GM12878 (cell line): ENCODE results near the gene BCL2L14. TPM values are rescaled to one million over a fixed set of nuclear protein-coding genes. Genes with fewer than 3 reads are reported as not detected.

Experiments
- ATAC-seq: fragments of 200-7000 bp; cut with Tn5 transposase; 3 replicates; pipeline ENCODE4 v1.9.1; 2020; ENCODE audit warnings: mild to moderate bottlenecking, moderate library complexity
- BruUV-seq: library from RNA; stranded (reverse); fragments of 400-500 nt; replicated peaks from 2 replicates; lab custom pipeline; 2021; lab: Mats Ljungman, UMichigan
- CTCF ChIA-PET: fragments of 300-600 bp; sonication (Branson Sonifier 250); formaldehyde crosslinking; extraction: SDS; loops from one replicate; lab custom pipeline; 2021; ENCODE audit warnings: inconsistent platforms; lab: Yijun Ruan, JAX
- POLR2A ChIA-PET: fragments of 350-600 bp; formaldehyde crosslinking; extraction: SDS; loops from one replicate; lab custom pipeline; 2021; ENCODE audit warnings: inconsistent platforms; lab: Charles Lee
- RAD21 ChIA-PET: fragments of 300-600 bp; sonication (Branson Sonifier 250); formaldehyde crosslinking; loops from one replicate; lab custom pipeline; 2023; ENCODE audit warnings: antibody characterized with exemption; ENCODE audit not compliant: unreplicated experiment; lab: Charles Lee
- SMC1A ChIA-PET: fragments of 300-600 bp; sonication (Branson Sonifier 250); formaldehyde crosslinking; loops from one replicate; lab custom pipeline; 2023; ENCODE audit not compliant: unreplicated experiment, uncharacterized antibody; lab: Charles Lee
- DNase-seq: peaks from one replicate; pipeline ENCODE4 v3.0.0-alpha.2; 2011; ENCODE audit warnings: low read depth, low spot score
- FAIRE-seq: peaks from 3 replicates; lab custom pipeline; 2011; peaks lifted over from hg19 to GRCh38; lab: Jason Lieb, UNC
- H2AFZ ChIP-seq: 2 replicates; pipeline ENCODE4 v1.6.0; 2011; ENCODE audit warnings: low read depth, low read length, control low read depth; ENCODE audit not compliant: control insufficient read depth
- H3K27ac ChIP-seq: 2 replicates; pipeline ENCODE4 v1.5.1; 2011; ENCODE audit warnings: control low read depth; ENCODE audit not compliant: control insufficient read depth, insufficient read depth
- H3K27me3 ChIP-seq, 2 experiments: replicated peaks in 1 of 2; 2 replicates each; pipeline versions ENCODE4 v1.6.0 to v1.6.1; 2011; ENCODE audit warnings: low read length in 1 of 2; ENCODE audit not compliant: control insufficient read depth in 2 of 2, insufficient read depth in 2 of 2
- H3K36me3 ChIP-seq, 2 experiments: 2 replicates each; pipeline ENCODE4 v1.5.1; 2011; ENCODE audit warnings: low read length in 1 of 2; ENCODE audit not compliant: control insufficient read depth in 2 of 2, insufficient read depth in 2 of 2
- H3K4me1 ChIP-seq: 2 replicates; pipeline ENCODE4 v1.6.1; 2011; ENCODE audit warnings: mild to moderate bottlenecking, low read length, moderate library complexity, mixed read lengths; ENCODE audit not compliant: control insufficient read depth, insufficient read depth
- H3K4me2 ChIP-seq: 2 replicates; pipeline ENCODE4 v1.6.0; 2011; ENCODE audit warnings: control low read depth; ENCODE audit not compliant: control insufficient read depth, insufficient read depth
- H3K4me3 ChIP-seq: fragments of 200-600 bp; sonication (generic); 2 replicates; pipeline ENCODE4 v1.5.1; 2016
- H3K79me2 ChIP-seq: 2 replicates; pipeline ENCODE4 v1.6.0; 2011; ENCODE audit warnings: low read length; ENCODE audit not compliant: control insufficient read depth, insufficient read depth
- H3K9ac ChIP-seq: 2 replicates; pipeline ENCODE4 v1.8.0; 2011; ENCODE audit warnings: low read length, control low read depth, mixed read lengths; ENCODE audit not compliant: control insufficient read depth, insufficient read depth
- H3K9me3 ChIP-seq: replicated peaks from 3 replicates; pipeline ENCODE4 v1.5.1; 2011; ENCODE audit warnings: mild to moderate bottlenecking, low read length; ENCODE audit not compliant: control insufficient read depth, insufficient read depth
- H4K20me1 ChIP-seq: 2 replicates; pipeline ENCODE4 v1.6.0; 2011; ENCODE audit not compliant: control insufficient read depth, insufficient read depth
- ATF2 ChIP-seq: IDR thresholded peaks from 2 replicates; pipeline ENCODE4 v1.6.1; 2012; ENCODE audit warnings: low read length, inconsistent platforms
- BCL11A ChIP-seq: IDR thresholded peaks from 2 replicates; pipeline ENCODE4 v1.6.1; 2011; ENCODE audit warnings: low read depth, low read length
- CHD4 ChIP-seq: fragments of 200-600 bp; sonication (generic); IDR thresholded peaks from 2 replicates; pipeline ENCODE4 v1.6.1; 2016; ENCODE audit warnings: mild to moderate bottlenecking
- ESRRA ChIP-seq: IDR thresholded peaks from 2 replicates; pipeline ENCODE4 v1.6.1; 2012; ENCODE audit warnings: mild to moderate bottlenecking, low read length, improper control_type of control experiment
- EZH2 ChIP-seq: IDR thresholded peaks from 2 replicates; pipeline ENCODE4 v1.6.1; 2012; ENCODE audit warnings: low read depth, mild to moderate bottlenecking, control low read depth, inconsistent platforms, low read length, borderline replicate concordance; ENCODE audit not compliant: control insufficient read depth
- IKZF2 ChIP-seq, 2 experiments: fragments of 450-650 bp; IDR thresholded peaks; 2 replicates each; pipeline ENCODE4 v1.6.1; 2017; ENCODE audit warnings: mild to moderate bottlenecking in 2 of 2, moderate library complexity in 2 of 2
- JUND ChIP-seq: IDR thresholded peaks from 2 replicates; pipeline ENCODE4 v1.6.1; 2012; ENCODE audit warnings: low read depth, mild to moderate bottlenecking, low read length, improper control_type of control experiment, moderate library complexity
- LARP7 ChIP-seq: fragments of 450-650 bp; IDR thresholded peaks from 2 replicates; pipeline ENCODE4 v1.6.1; 2017; ENCODE audit warnings: mild to moderate bottlenecking
- MEF2A ChIP-seq: IDR thresholded peaks from 2 replicates; pipeline ENCODE4 v1.6.1; 2011; ENCODE audit warnings: low read depth, mild to moderate bottlenecking, low read length, moderate library complexity; ENCODE audit not compliant: insufficient read depth
- MXI1 ChIP-seq: fragments of 150-350 bp; IDR thresholded peaks from 2 replicates; pipeline ENCODE4 v1.6.1; 2011; ENCODE audit warnings: low read depth, mild to moderate bottlenecking, inconsistent platforms, low read length, improper control_type of control experiment
- SMAD5 ChIP-seq: IDR thresholded peaks from 2 replicates; pipeline ENCODE4 v1.6.1; 2016; ENCODE audit warnings: antibody characterized with exemption, low read depth
- SMC3 ChIP-seq: IDR thresholded peaks from 2 replicates; pipeline ENCODE4 v1.6.1; 2011; ENCODE audit warnings: low read length, improper control_type of control experiment, borderline replicate concordance
- TCF12 ChIP-seq: IDR thresholded peaks from 2 replicates; pipeline ENCODE4 v1.6.1; 2011; ENCODE audit warnings: low read depth, mild to moderate bottlenecking, low read length
- YBX1 ChIP-seq: fragments of 450-650 bp; IDR thresholded peaks from 2 replicates; pipeline ENCODE4 v1.6.1; 2016; ENCODE audit warnings: antibody characterized with exemption
- ZSCAN29 ChIP-seq: fragments of 450-650 bp; IDR thresholded peaks from 2 replicates; pipeline ENCODE4 v1.6.1; 2017; ENCODE audit warnings: mild to moderate bottlenecking, moderate library complexity
- WGBS: methylation state at CpG from one replicate; pipeline ENCODE4 v1.1.6; 2016; ENCODE audit warnings: low lambda C conversion rate; ENCODE audit not compliant: insufficient replicate concordance, insufficient coverage; ENCODE audit errors: missing lambda C conversion rate; 5-methylcytosine and 5-hydroxymethylcytosine counted together
- in situ Hi-C: fragments of 300-500 bp; cut with MboI; formaldehyde crosslinking; loops from 9 replicates; pipeline ENCODE4 v1.14.3; 2018; ENCODE audit warnings: mixed read lengths
- intact Hi-C: fragments of 100-400 bp; cut with micrococcal nuclease; formaldehyde crosslinking; loops from one replicate; pipeline ENCODE4 v1.14.2; 2022; ENCODE audit not compliant: unreplicated experiment
- polyA plus RNA-seq, 11 experiments: library from polyadenylated mRNA; depleted of rRNA in 4 of 11; unstranded in 6 of 11; stranded (reverse) in 5 of 11; fragments of >200 nt; fragmentation: Nextera tagmentation in 4 of 11; fragmentation: Illumina TruSeq in 1 of 11; extraction: Ambion mirVana in 4 of 11; extraction: Trizol in 1 of 11; gene quantifications; 1 replicate in 1 of 11; 2 replicates in 10 of 11; pipeline versions ENCODE4 v1.2.1 to v1.2.3, GENCODE V29; 2011 to 2016; ENCODE audit warnings: inconsistent platforms in 2 of 11, missing spikeins in 2 of 11, low read depth in 1 of 11
- total RNA-seq, 4 experiments: library from RNA; depleted of rRNA in 3 of 4; stranded (reverse); fragments of >200 nt in 3 of 4; fragmentation: Illumina TruSeq in 1 of 4; extraction: Trizol in 1 of 4; gene quantifications; 2 replicates each; pipeline versions ENCODE4 v1.2.1 to v1.2.3, GENCODE V29; 2013 to 2021
- TF ChIP-seq, protein P1 (sequence below): IDR thresholded peaks from 2 replicates; pipeline ENCODE4 v1.6.1; 2012; ENCODE audit warnings: low read depth, low read length, improper control_type of control experiment
- TF ChIP-seq, protein P2 (sequence below): fragments of 450-650 bp; IDR thresholded peaks from 2 replicates; pipeline ENCODE4 v1.6.1; 2014; ENCODE audit warnings: mild to moderate bottlenecking

The BCL2L14 gene
- total and polyA plus RNA-seq, 10 of the 15 experiments (the other 5 are each of a cell fraction or from before 2014, with no cell fraction given), result 0.59 to 2.5 (median 0.90) TPM

DNA sequence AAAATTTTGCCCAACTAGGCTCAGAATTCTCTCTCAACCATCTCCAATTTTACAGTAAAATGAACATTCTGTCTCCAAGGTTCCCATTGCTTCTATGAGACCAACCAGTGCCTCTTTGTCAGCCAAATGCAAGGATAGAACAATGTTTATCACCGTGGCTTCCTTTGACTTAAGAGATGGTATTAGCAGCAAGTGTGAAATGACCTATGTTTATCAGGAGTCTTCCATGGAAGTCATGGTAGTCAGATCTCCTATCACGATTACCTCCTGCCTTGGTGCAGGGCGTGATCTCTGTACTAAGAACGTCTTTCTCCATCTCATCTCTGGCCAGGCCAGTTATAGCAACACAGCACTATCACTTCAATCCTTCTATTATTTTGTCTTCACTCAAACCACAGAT lies 6.1 kb upstream of the BCL2L14 start:
- no peaks in the 10 kb centered on the region for H3K27me3 ChIP-seq
- H3K4me1 ChIP-seq, result no peaks in the 10 kb centered on the region
- in situ Hi-C loops (no loop called here), intact Hi-C loops (no loop called here)
- H3K36me3 ChIP-seq, result no peaks in the 10 kb centered on the region
- H3K4me3 ChIP-seq, result no peak overlapping the region
- no peak for FAIRE-seq
- no peak overlapping the region for H3K4me2 ChIP-seq
- no peaks in the 10 kb centered on the region for H3K79me2 ChIP-seq
- no peak overlapping the region for H3K27ac ChIP-seq
- POLR2A ChIA-PET, result no interaction called here
- no peaks in the 10 kb centered on the region for H3K9me3 ChIP-seq
- WGBS, result 80% methylated on average over 4 of the region's 4 CpGs
- H4K20me1 ChIP-seq, result no peaks in the 10 kb centered on the region
- no peak for ATAC-seq
- CTCF ChIA-PET, result interaction anchor here (1.0 kb wide), 1 partner anchor 13 kb away, joined by 3 read pairs; no protein-coding TSS in a partner anchor
- TF ChIP-seq ZSCAN29, result no peak
- TF ChIP-seq, protein P1, sequence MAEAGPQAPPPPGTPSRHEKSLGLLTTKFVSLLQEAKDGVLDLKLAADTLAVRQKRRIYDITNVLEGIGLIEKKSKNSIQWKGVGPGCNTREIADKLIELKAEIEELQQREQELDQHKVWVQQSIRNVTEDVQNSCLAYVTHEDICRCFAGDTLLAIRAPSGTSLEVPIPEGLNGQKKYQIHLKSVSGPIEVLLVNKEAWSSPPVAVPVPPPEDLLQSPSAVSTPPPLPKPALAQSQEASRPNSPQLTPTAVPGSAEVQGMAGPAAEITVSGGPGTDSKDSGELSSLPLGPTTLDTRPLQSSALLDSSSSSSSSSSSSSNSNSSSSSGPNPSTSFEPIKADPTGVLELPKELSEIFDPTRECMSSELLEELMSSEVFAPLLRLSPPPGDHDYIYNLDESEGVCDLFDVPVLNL, result no peak
- TF ChIP-seq TCF12, result no peak
- TF ChIP-seq SMC3, result no peak
- no peak for TF ChIP-seq IKZF2 (IDR thresholded peaks at IDR 0.05)
- TF ChIP-seq SMAD5, result no peak
- TF ChIP-seq MEF2A, result no peak
- TF ChIP-seq LARP7, result no peak
- TF ChIP-seq ESRRA, result no peak
- no peak for TF ChIP-seq ATF2
- TF ChIP-seq CHD4, result no peak
- TF ChIP-seq JUND, result no peak
- TF ChIP-seq BCL11A, result no peak
- no peak for TF ChIP-seq EZH2
- TF ChIP-seq MXI1, result no peak
- no peak for TF ChIP-seq YBX1
- TF ChIP-seq, protein P2, sequence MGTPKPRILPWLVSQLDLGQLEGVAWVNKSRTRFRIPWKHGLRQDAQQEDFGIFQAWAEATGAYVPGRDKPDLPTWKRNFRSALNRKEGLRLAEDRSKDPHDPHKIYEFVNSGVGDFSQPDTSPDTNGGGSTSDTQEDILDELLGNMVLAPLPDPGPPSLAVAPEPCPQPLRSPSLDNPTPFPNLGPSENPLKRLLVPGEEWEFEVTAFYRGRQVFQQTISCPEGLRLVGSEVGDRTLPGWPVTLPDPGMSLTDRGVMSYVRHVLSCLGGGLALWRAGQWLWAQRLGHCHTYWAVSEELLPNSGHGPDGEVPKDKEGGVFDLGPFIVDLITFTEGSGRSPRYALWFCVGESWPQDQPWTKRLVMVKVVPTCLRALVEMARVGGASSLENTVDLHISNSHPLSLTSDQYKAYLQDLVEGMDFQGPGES, result no peak
- H2AFZ ChIP-seq, result no peak overlapping the region
- RAD21 ChIA-PET, result no interaction called here
- SMC1A ChIA-PET, result no interaction called here
- no TSS peak for BruUV-seq
- no peak for DNase-seq
- H3K9ac ChIP-seq, result no peak overlapping the region
